22Rv1 (cell line): ENCODE measurements around the gene TLCD3B.

ENCODE experiments used
- ZFX ChIP-seq: fragments of 450-650 bp; IDR thresholded peaks from 2 replicates; pipeline ENCODE4 v1.6.1; 2017; ENCODE audit warnings: antibody characterized with exemption, borderline replicate concordance
- TF ChIP-seq, protein P1 (sequence below): fragments of 450-650 bp; IDR thresholded peaks from 2 replicates; pipeline ENCODE4 v1.5.1; 2017; ENCODE audit warnings: mild to moderate bottlenecking

- TF ChIP-seq, protein P1, sequence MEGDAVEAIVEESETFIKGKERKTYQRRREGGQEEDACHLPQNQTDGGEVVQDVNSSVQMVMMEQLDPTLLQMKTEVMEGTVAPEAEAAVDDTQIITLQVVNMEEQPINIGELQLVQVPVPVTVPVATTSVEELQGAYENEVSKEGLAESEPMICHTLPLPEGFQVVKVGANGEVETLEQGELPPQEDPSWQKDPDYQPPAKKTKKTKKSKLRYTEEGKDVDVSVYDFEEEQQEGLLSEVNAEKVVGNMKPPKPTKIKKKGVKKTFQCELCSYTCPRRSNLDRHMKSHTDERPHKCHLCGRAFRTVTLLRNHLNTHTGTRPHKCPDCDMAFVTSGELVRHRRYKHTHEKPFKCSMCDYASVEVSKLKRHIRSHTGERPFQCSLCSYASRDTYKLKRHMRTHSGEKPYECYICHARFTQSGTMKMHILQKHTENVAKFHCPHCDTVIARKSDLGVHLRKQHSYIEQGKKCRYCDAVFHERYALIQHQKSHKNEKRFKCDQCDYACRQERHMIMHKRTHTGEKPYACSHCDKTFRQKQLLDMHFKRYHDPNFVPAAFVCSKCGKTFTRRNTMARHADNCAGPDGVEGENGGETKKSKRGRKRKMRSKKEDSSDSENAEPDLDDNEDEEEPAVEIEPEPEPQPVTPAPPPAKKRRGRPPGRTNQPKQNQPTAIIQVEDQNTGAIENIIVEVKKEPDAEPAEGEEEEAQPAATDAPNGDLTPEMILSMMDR: no peak
- no peak for TF ChIP-seq ZFX
Observed at GRCh38 chr16:30079480-30079879, 48.4 kb upstream of the TLCD3B start.
